ENCODE measurements around the gene EIPR1.

The EIPR1 gene

GRCh38 chr2:3139906-3140305 lies 237.7 kb downstream of the EIPR1 start:
- no peaks in the 10 kb centered on the region for H3K36me3 Mint-ChIP-seq (ENCODE audit: low read depth)

More at GRCh38 chr2:3139906-3140305, 237.7 kb downstream of the EIPR1 start:
- H3K27me3 Mint-ChIP-seq (ENCODE audit: low read depth) = peaks cover 4% of the 10 kb centered on the region
- no peak for TF ChIP-seq CTCF (IDR thresholded peaks at IDR 0.05; ENCODE audit: unreplicated experiment in 3 of 3)
- H3K27ac Mint-ChIP-seq = no peak overlapping the region
- H3K4me1 Mint-ChIP-seq = peaks cover 10% of the 10 kb centered on the region
- peaks cover 4% of the 10 kb centered on the region for H3K9me3 Mint-ChIP-seq
- no peak overlapping the region for H3K4me3 Mint-ChIP-seq
